ENCODE results near the gene RBMS1. TPM values are rescaled to one million over a fixed set of nuclear protein-coding genes. Genes with fewer than 3 reads are reported as not detected.

Gene RBMS1
- total and polyA plus RNA-seq, 2 of the 4 experiments (the other 2 are of a cell fraction): 43.5 to 64.9 TPM

- Histone ChIP-seq H3K4me1 (ENCODE audit: control insufficient read depth, insufficient read depth, low read length) (peaks cover 14% of the 10 kb centered on the region), H4K8ac (ENCODE audit: low read depth in 2 of 2, low read length in 2 of 2) (peak overlapping the region in 1 of 2 experiments; percentile 12; a peak in 3 of 4 replicates), H3K4me3 (ENCODE audit: insufficient read depth, low read depth, low read length) (no peak overlapping the region), H2BK15ac (ENCODE audit: low read depth, low read length) (no peak overlapping the region), H2AFZ (replicated peaks; ENCODE audit: low read length, poor library complexity) (no peak overlapping the region), H3K27me3 (ENCODE audit: control insufficient read depth, insufficient read depth, low read length) (no peaks in the 10 kb centered on the region), H3K9me1 (ENCODE audit: insufficient read depth, low read length) (peaks cover 14% of the 10 kb centered on the region), H2AK5ac (ENCODE audit: low read depth, low read length) (peak overlapping the region; percentile 37), H4K5ac (ENCODE audit: low read depth, low read length) (peak overlapping the region; percentile 12; the same call in 1 of the 2 replicates), H4K20me1 (ENCODE audit: insufficient read depth, low read length) (peaks cover 25% of the 10 kb centered on the region), H3K4me2 (ENCODE audit: low read depth, low read length) (no peak overlapping the region), H3K27ac (ENCODE audit: insufficient read depth, low read length) (no peak overlapping the region), H3K4ac (ENCODE audit: low read depth, low read length) (no peak overlapping the region), H3K36me3 (ENCODE audit: control insufficient read depth, insufficient read depth, low read length) (peaks cover 4% of the 10 kb centered on the region; the same call in 1 of the 2 replicates), H2AK9ac (replicated peaks; ENCODE audit: low read depth, low read length, poor library complexity) (no peak overlapping the region), H3K79me1 (ENCODE audit: low read depth in 1 of 2, low read length in 2 of 2) (peaks cover 33 to 72% of the 10 kb centered on the region in 2 experiments), H3K14ac (replicated peaks; ENCODE audit: low read depth, low read length) (no peak overlapping the region), H3K23ac (ENCODE audit: low read depth, low read length) (no peak overlapping the region), H2BK5ac (ENCODE audit: low read depth, low read length, poor library complexity, severe bottlenecking) (peak overlapping the region; percentile 41), H3K56ac (ENCODE audit: extremely low read depth, insufficient read depth, low read length) (no peak overlapping the region), H2BK120ac (ENCODE audit: low read depth, low read length) (no peak overlapping the region), H4K91ac (ENCODE audit: insufficient read depth, low read depth, low read length) (no peak overlapping the region; the same call in 1 of the 2 replicates), H2BK20ac (ENCODE audit: low read depth, low read length) (no peak overlapping the region), H3K9ac (ENCODE audit: low read depth, low read length) (no peak overlapping the region), H3K9me3 (ENCODE audit: control insufficient read depth, insufficient read depth, low read length) (no peaks in the 10 kb centered on the region), H3K18ac (ENCODE audit: low read depth, low read length) (peak overlapping the region; percentile 75; the same call in 1 of the 2 replicates)
- no peak for TF ChIP-seq CTCF (conservative IDR thresholded peaks at IDR 0.05; ENCODE audit: low read depth, low read length)
- no peak for TF ChIP-seq SMC3 (IDR thresholded peaks at IDR 0.05; ENCODE audit: low read depth, low read length)
- TF ChIP-seq CEBPB (IDR thresholded peaks at IDR 0.05; ENCODE audit: low read depth, low read length): no peak
- TF ChIP-seq BHLHE40 (IDR thresholded peaks at IDR 0.05; ENCODE audit: low read depth, low read length): no peak
- TF ChIP-seq MXI1 (IDR thresholded peaks at IDR 0.05; ENCODE audit: borderline replicate concordance, low read depth, low read length): no peak
- TF ChIP-seq RFX5 (IDR thresholded peaks at IDR 0.05; ENCODE audit: low read depth, low read length): no peak
- no peak for TF ChIP-seq MAZ (IDR thresholded peaks at IDR 0.05; ENCODE audit: borderline replicate concordance, low read depth, low read length)
- TF ChIP-seq MAFK (IDR thresholded peaks at IDR 0.05; ENCODE audit: low read depth, low read length): no peak
- TF ChIP-seq FOS (IDR thresholded peaks at IDR 0.05; ENCODE audit: low read depth, low read length): no peak
- no peak for TF ChIP-seq RCOR1 (IDR thresholded peaks at IDR 0.05; ENCODE audit: insufficient replicate concordance, low read length)
- TF ChIP-seq ELK1 (IDR thresholded peaks at IDR 0.05; ENCODE audit: borderline replicate concordance, low read depth, low read length): no peak
- no peak for TF ChIP-seq RAD21 (IDR thresholded peaks at IDR 0.05; ENCODE audit: low read length)
- TF ChIP-seq CHD1 (IDR thresholded peaks at IDR 0.05; ENCODE audit: low read depth, low read length): no peak
- TF ChIP-seq POLR2A (IDR thresholded peaks at IDR 0.05; ENCODE audit: low read depth, low read length): no peak
- ChIA-PET CTCF (interaction anchor here (0.5 kb wide), 1 partner anchor 462 kb away, joined by 3 read pairs; no protein-coding TSS in a partner anchor), POLR2A (ENCODE audit: unreplicated experiment) (no interaction called here)
- intact Hi-C loops (cut with micrococcal nuclease): no loop called here
- in situ Hi-C loops (cut with MboI; ENCODE audit: low sequenced_read_pairs): no loop called here
- BruUV-seq (replicated peaks): no TSS peak
- no peak for DNase-seq
- ATAC-seq (ENCODE audit: low read depth): no peak
- dilution Hi-C loops (cut with HindIII; ENCODE audit: low sequenced_read_pairs, unreplicated experiment): no loop called here
- 83% methylated on average over 1 of the region's 3 CpGs; no CpG with 5 or more reads in 1 of the 2 experiments for WGBS, 2 experiments (ENCODE audit: extremely low coverage in 2 of 2, insufficient read length in 1 of 2)
These were observed 40.3 kb downstream of the RBMS1 start for GRCh38 chr2:160453111-160453820.

Data from IMR-90 (cell line).